Activated effector memory CD4-positive, alpha-beta T cell treated with anti-CD3 and anti-CD28 coated beads, Interleukin-2, amount 50 U/mL, for 16 hours (primary cell): ENCODE results near the gene ILK.

Experiments used
- DNase-seq: peaks from one replicate; pipeline ENCODE4 v3.0.0-alpha.2; 2020

Gene ILK

GRCh38 chr11:6622261-6623171 lies 18.9 kb downstream of the ILK start:
- peak; percentile 59 for DNase-seq

- peak; percentile 53 for DNase-seq
Measured at GRCh38 chr11:6623391-6624363, 20.1 kb downstream of the ILK start.

- DNase-seq = peak; percentile 52
Measured at GRCh38 chr11:6625156-6625831, 21.7 kb downstream of the ILK start.

- DNase-seq = peak; percentile 47
Measured at GRCh38 chr11:6625832-6626420, 22.4 kb downstream of the ILK start.

GRCh38 chr11:6626971-6627761 lies 23.6 kb downstream of the ILK start:
- DNase-seq = peak; percentile 59

- DNase-seq = peak; percentile 61
Measured at GRCh38 chr11:6627762-6628241, 24.2 kb downstream of the ILK start.

GRCh38 chr11:6628526-6628925 lies 25.0 kb downstream of the ILK start:
- peak; percentile 53 for DNase-seq

GRCh38 chr11:6629573-6629891 lies 26.0 kb downstream of the ILK start:
- DNase-seq = no peak

- DNase-seq = peak; percentile 61
Measured at GRCh38 chr11:6629892-6630631, 26.5 kb downstream of the ILK start.

- peak; percentile 45 for DNase-seq
Measured at GRCh38 chr11:6630632-6631291, 27.2 kb downstream of the ILK start.

GRCh38 chr11:6631361-6631890 lies 27.9 kb downstream of the ILK start:
- peak; percentile 45 for DNase-seq

GRCh38 chr11:6632116-6633073 lies 28.8 kb downstream of the ILK start:
- peak; percentile 60 for DNase-seq

GRCh38 chr11:6633422-6634408 lies 30.1 kb downstream of the ILK start:
- peak; percentile 56 for DNase-seq

- no peak for DNase-seq
Measured at GRCh38 chr11:6634534-6634933, 31.0 kb downstream of the ILK start.

- DNase-seq = no peak
Measured at GRCh38 chr11:6635082-6635932, 31.7 kb downstream of the ILK start.

- no peak for DNase-seq
Measured at GRCh38 chr11:6636480-6636879, 32.9 kb downstream of the ILK start.

GRCh38 chr11:6637871-6638270 lies 34.3 kb downstream of the ILK start:
- no peak for DNase-seq
